Measurements from ENCODE around the gene ITGB2.
A peak's percentile ranks its signal among the peaks of the same experiment; 100 is the strongest.

Gene ITGB2

DNA sequence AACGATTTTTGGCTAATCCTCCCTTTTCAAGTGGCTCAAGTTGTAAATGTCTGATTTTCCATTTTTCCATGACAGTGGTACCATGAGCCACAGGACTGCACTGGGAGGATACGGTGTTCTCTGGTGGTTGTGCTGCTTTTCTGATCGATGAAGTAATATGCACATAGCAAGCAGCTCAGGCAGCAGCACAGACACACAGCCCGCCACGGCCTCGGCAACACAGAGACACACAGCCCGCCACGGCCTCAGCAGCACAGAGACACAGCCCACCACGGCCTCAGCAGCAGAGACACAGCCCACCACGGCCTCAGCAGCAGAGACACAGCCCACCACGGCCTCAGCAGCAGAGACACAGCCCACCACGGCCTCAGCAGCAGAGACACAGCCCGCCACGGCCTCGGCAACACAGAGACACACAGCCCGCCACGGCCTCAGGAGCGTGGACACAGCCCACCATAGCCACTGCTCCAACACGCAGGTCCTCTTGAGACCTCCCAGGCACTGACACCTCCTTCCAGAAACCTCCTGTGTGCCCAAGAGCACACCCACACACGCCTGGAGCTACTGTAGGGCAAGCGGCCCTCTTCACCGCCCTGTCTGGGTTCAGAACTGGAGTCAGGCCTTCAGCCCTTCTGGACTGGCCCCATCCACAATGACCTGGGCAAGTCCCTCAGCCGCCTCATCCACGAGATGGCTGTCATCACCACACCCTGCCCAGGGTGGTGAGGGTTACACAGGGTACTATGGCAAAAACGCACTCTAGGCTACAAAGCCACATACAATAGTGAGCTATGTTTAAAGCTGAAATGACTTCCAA lies 57.6 kb downstream of the ITGB2 start:
- DNase-seq, result no peak

- DNase-seq, result no peak
Measured at GRCh38 chr21:44858791-44859190, 61.9 kb downstream of the ITGB2 start.

- no peak for DNase-seq
Measured at GRCh38 chr21:44858291-44858690, 62.4 kb downstream of the ITGB2 start.

GRCh38 chr21:44857127-44857892 lies 63.4 kb downstream of the ITGB2 start:
- DNase-seq, result no peak

GRCh38 chr21:44856131-44856530 lies 64.6 kb downstream of the ITGB2 start:
- DNase-seq, result no peak

DNA sequence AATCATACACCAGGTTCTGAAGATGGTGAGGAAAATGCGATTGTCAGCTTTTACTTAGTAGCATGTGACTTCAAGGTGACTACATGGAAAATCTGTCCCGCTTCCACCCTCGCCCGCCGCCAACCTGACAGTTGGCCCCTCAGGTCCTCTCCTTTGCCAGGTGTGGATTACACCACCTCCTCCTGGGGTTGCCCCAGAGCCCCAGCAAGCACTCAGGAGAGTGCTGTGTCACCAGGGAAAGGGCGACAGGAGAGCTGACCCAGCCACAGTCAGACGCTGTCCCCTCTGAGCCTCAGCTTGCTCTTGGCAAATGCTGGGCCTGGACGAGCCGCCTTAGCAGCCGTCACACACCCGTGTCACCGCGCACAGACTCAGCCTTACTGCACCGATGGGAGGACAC lies 65.1 kb downstream of the ITGB2 start:
- DNase-seq, result no peak

GRCh38 chr21:44854664-44855446 lies 65.8 kb downstream of the ITGB2 start:
- no peak for DNase-seq

- no peak for DNase-seq
Measured at GRCh38 chr21:44854391-44854663, 66.4 kb downstream of the ITGB2 start.

DNA sequence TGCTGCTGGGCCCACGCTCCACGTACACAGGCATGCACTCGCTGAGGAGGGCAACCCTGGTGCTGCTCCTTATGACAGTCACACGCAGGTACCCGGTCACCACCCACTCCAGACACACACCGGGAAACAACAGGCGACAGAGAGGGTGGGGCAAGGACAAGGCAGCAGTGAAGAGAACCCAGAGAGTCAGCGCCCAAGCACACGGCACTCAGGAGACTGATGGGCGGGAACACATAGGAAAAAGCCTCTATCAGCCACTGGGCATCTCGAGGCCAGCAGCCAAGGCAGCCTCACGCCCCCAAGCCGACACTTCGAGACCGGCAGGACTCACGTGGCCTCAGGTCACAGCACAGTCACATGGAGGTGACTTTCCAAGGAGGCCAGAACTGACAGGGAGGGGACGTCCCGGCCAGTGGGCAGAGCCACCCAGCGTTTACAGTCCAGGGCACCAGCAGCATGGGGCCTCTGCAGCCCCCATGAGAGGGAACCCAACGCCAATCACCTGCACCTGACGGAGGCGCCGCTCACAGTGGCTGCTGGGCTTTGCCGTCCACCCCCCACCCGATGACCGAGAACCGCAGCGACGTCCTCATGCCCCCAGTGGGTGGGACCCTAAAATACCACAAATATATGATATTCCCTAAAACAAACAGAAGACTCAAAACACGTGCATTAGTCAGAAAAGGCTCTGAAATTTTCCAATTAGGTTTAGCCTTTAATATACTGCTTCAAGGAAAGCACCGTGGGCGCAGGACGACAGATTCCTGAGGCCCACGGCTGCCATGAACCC lies 66.9 kb downstream of the ITGB2 start:
- DNase-seq, result no peak

- no peak for DNase-seq
Measured at GRCh38 chr21:44850905-44851657, 69.6 kb downstream of the ITGB2 start.

GRCh38 chr21:44850208-44850800 lies 70.4 kb downstream of the ITGB2 start:
- no peak for DNase-seq

GRCh38 chr21:44849616-44850130 lies 71.0 kb downstream of the ITGB2 start:
- no peak for DNase-seq

DNA sequence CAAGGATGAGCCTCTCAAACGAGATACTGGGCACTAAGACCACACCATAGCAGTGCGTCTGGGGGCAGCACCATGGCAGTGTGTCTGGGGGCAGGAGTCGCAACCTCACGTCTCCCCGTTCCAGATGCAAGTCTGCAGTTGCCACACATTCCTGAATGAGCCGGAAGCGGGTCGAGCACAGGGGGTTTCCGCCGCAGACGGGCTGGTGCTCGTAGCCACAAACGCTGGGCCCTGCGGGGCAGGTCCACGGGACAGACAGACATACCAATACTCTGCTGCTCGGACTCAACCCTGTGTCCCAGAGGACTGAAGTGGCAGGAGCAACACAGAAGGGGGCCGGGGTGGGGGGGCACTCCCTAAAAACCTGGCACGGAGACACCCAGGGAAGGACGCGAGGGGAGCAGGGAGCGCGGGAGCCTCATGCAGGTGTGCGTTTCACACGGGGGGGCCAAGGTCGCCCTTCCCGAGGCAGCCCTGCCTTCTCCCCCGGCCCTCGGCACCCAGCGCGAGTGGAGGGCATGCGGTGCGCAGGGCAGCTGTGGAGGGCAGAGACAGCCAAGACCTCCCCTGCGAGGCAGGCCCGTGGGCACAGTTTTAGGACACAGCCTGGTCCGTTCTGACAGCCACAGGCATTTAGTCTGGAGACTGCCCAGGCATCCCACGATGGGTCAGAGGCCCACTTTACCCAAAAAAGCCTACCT lies 71.7 kb downstream of the ITGB2 start:
- no peak for DNase-seq

DNA sequence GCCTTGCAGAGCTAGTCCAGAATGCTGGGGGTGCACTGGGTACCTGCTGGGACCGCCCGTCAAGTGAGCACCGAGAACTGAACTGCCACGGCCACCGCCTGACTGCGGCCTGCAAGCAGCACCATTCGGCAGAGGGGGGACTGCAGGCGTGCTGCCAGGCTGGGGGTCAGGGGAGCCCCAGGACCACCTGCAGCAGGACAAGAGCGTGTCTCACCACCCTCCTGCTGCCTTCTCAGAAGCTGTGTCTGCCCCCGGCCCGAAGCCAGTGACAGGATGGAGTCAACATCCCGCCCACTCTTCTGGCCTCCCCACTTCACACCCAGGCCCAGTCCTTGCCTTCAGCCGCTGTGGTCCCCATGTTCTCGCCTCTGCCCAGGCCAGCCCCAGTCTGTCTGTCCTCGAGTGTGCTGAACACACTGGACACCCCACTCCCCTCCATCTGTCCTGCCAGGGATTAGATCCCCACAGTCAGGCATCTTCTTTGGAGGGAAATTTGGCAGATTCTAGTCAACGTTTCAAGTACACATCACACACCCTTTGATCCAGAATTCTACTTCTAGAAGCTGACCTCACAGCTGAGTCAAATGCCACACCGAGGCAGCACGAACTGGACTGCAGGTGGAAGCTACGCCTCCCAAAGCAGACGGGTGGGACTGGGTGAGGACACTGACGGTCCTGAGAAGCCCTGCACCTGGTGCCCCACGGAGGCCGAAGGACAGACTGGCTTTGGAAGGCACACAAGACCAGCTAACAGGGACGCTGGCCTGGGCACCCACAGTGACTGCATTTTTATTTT lies 73.2 kb downstream of the ITGB2 start:
- DNase-seq, result no peak

GRCh38 chr21:44846485-44847260 lies 74.0 kb downstream of the ITGB2 start:
- no peak for DNase-seq

- no peak for DNase-seq
Measured at GRCh38 chr21:44846224-44846484, 74.5 kb downstream of the ITGB2 start.

DNA sequence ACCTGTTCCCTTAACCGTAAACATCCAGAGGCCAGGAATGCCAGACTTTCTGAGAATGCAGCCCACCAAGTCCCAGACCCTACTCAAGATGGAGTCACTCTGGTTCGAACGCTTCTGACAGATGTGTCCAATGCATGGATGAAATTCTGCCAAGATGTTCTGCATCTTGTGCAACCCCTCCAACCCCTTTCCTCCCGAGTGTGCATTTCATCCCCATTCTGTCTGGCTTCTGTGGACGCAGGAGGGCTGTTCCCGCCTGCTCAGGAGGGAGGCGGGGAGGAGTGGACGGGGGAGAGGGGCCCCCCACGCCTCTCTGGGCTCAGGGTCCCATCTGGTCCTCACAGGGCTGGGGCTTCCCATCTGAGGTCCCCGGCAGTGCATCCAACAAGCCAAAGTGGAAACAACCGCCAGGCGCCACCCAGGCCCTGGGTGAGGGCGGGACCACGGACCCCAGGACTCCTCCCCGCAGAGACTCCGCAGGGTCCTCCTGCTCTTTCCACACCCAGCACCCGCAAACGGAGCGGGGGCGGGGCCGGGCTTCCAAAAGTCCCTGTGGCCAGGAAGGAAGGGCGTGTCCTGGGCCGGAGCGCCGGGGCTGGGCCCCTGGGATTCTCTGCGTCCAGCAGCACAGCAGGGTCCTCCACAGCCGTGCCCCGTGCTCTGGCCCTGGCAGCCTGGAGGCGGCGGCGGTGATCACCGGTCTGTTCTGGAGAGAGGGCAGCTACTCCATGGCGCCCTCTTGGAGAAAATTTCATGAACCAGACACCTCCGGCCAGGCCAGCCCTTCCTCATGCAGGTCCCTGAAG lies 75.1 kb downstream of the ITGB2 start:
- DNase-seq, result peak; percentile 28

GRCh38 chr21:44844256-44844655 lies 76.4 kb downstream of the ITGB2 start:
- DNase-seq, result no peak

Data from DMS 273 treated with DMSO at 0.1 percent for 48 hours (cell line).